Retina (tissue), 1 donor: ENCODE measurements around the gene CENPL.
"Not testable (repeated sequence)": the region's sequence is repeated elsewhere in the genome, so short reads cannot be mapped to it uniquely, and the experiment has no call there.

Experiments
- DNase-seq: peaks from one replicate; pipeline ENCODE4 v3.0.0-alpha.2; 2016

The CENPL gene

GRCh38 chr1:173824315-173825081 is at the start of gene CENPL, which contains the start of gene DARS2:
TSS of gene CENPL (minus strand) at chr1:173824883. CDS start at chr1:173811299, 13,584 bp downstream.
TSS of gene DARS2 (plus strand) at chr1:173824673. CDS start at chr1:173825230, 557 bp downstream.
- DNase-seq = peak; percentile 97

GRCh38 chr1:173871500-173871899 is 46.8 kb upstream of the CENPL start:
- no peak for DNase-seq

- no peak for DNase-seq
These were observed 46.4 kb upstream of the CENPL start for GRCh38 chr1:173871091-173871490.

GRCh38 chr1:173870252-173871075 is 45.8 kb upstream of the CENPL start:
- no peak for DNase-seq

GRCh38 chr1:173869021-173869359 is 44.3 kb upstream of the CENPL start:
- no peak for DNase-seq

GRCh38 chr1:173868266-173869020 is 43.8 kb upstream of the CENPL start, which contains the start of gene ZBTB37:
TSS of gene ZBTB37 (plus strand) at chr1:173868380. CDS start at chr1:173870226, 1,846 bp downstream.
- peak; percentile 65 for DNase-seq

GRCh38 chr1:173867753-173868265 is 43.1 kb upstream of the CENPL start, which contains the start of gene GAS5:
TSS of gene GAS5 (minus strand) at chr1:173867989.
- peak; percentile 99 for DNase-seq

- no peak for DNase-seq
These were observed 42.6 kb upstream of the CENPL start for GRCh38 chr1:173867141-173867752.

GRCh38 chr1:173866413-173867115 is 41.9 kb upstream of the CENPL start:
- no peak for DNase-seq

- DNase-seq = no peak
These were observed 40.9 kb upstream of the CENPL start for GRCh38 chr1:173865468-173866164.

- DNase-seq = no peak
These were observed 39.6 kb upstream of the CENPL start for GRCh38 chr1:173864179-173864867.

- DNase-seq = no peak
These were observed 38.8 kb upstream of the CENPL start for GRCh38 chr1:173863224-173864161.

- DNase-seq = no peak
These were observed 38.1 kb upstream of the CENPL start for GRCh38 chr1:173862769-173863223.

GRCh38 chr1:173862146-173862768 is 37.6 kb upstream of the CENPL start:
- not testable (repeated sequence) for DNase-seq

GRCh38 chr1:173861731-173862145 is 37.1 kb upstream of the CENPL start:
- no peak for DNase-seq

- no peak for DNase-seq
These were observed 35.4 kb upstream of the CENPL start for GRCh38 chr1:173860065-173860464.

GRCh38 chr1:173859547-173859946 is 34.9 kb upstream of the CENPL start:
- not testable (repeated sequence) for DNase-seq

- no peak for DNase-seq
These were observed 32.8 kb upstream of the CENPL start for GRCh38 chr1:173857363-173857917.
